GM12878 (cell line): ENCODE measurements around the gene SIM1. TPM values are rescaled to one million over a fixed set of nuclear protein-coding genes. Genes with fewer than 3 reads are reported as not detected.
A peak's percentile ranks its signal among the peaks of the same experiment; 100 is the strongest.

Experiments
- ATF3 ChIP-seq: IDR thresholded peaks from 2 replicates; pipeline ENCODE4 v1.6.1; 2011; ENCODE audit warnings: low read depth, mild to moderate bottlenecking, low read length, moderate library complexity, borderline replicate concordance; ENCODE audit errors: extremely low read depth
- BCL3 ChIP-seq: IDR thresholded peaks from 2 replicates; pipeline ENCODE4 v1.6.1; 2011; ENCODE audit warnings: borderline replicate concordance, low read depth, mild to moderate bottlenecking, moderate library complexity, low read length; ENCODE audit not compliant: insufficient read depth, poor library complexity, severe bottlenecking
- BHLHE40 ChIP-seq, 2 experiments: fragments of 450-650 bp in 1 of 2; IDR thresholded peaks; 2 replicates each; pipeline ENCODE4 v1.6.1; 2011 to 2017; ENCODE audit warnings: low read depth in 2 of 2, borderline replicate concordance in 1 of 2, improper control_type of control experiment in 1 of 2, low read length in 1 of 2, mild to moderate bottlenecking in 1 of 2
- CBX5 ChIP-seq: sonication (generic); IDR thresholded peaks from 2 replicates; pipeline ENCODE4 v1.6.1; 2016; ENCODE audit warnings: low read depth, moderate library complexity, mild to moderate bottlenecking, inconsistent platforms
- ETV6 ChIP-seq, 2 experiments: fragments of 450-650 bp in 1 of 2; IDR thresholded peaks in 1 of 2; conservative IDR thresholded peaks in 1 of 2; 2 replicates each; pipeline ENCODE4 v1.6.1; 2014; ENCODE audit warnings: antibody characterized with exemption in 1 of 2, borderline replicate concordance in 1 of 2, low read depth in 1 of 2, mild to moderate bottlenecking in 1 of 2, moderate library complexity in 1 of 2
- GATAD2B ChIP-seq: fragments of 450-650 bp; conservative IDR thresholded peaks from 2 replicates; pipeline ENCODE4 v1.6.1; 2017; ENCODE audit warnings: low read depth, mild to moderate bottlenecking, moderate library complexity
- HCFC1 ChIP-seq: fragments of 150-350 bp; IDR thresholded peaks from 2 replicates; pipeline ENCODE4 v1.6.1; 2014; ENCODE audit warnings: low read length
- IRF3 ChIP-seq: fragments of 450-650 bp; IDR thresholded peaks from 2 replicates; pipeline ENCODE4 v1.6.1; 2014; ENCODE audit warnings: mild to moderate bottlenecking
- MYC ChIP-seq: IDR thresholded peaks from 2 replicates; pipeline ENCODE4 v1.6.1; 2011; ENCODE audit warnings: mild to moderate bottlenecking, low read length, moderate library complexity, inconsistent platforms; ENCODE audit not compliant: insufficient read depth, insufficient replicate concordance, insufficient read length, severe bottlenecking
- PKNOX1 ChIP-seq: fragments of 450-650 bp; IDR thresholded peaks from 2 replicates; pipeline ENCODE4 v1.6.1; 2016; ENCODE audit warnings: mild to moderate bottlenecking
- PML ChIP-seq: IDR thresholded peaks from 2 replicates; pipeline ENCODE4 v1.6.1; 2012; ENCODE audit warnings: low read length, inconsistent platforms
- RBBP5 ChIP-seq: fragments of 200-600 bp; sonication (generic); conservative IDR thresholded peaks from 2 replicates; pipeline ENCODE4 v1.6.1; 2016
- RELB ChIP-seq: fragments of 450-650 bp; IDR thresholded peaks from 2 replicates; pipeline ENCODE4 v1.6.1; 2017; ENCODE audit warnings: low read depth, mild to moderate bottlenecking, moderate library complexity
- RFX5 ChIP-seq: IDR thresholded peaks from 2 replicates; pipeline ENCODE4 v1.6.1; 2011; ENCODE audit warnings: low read depth, low read length, improper control_type of control experiment
- SREBF2 ChIP-seq: IDR thresholded peaks from 2 replicates; pipeline ENCODE4 v1.6.1; 2012; ENCODE audit warnings: mild to moderate bottlenecking, low read length
- SRF ChIP-seq, 2 experiments: IDR thresholded peaks; 2 replicates each; pipeline ENCODE4 v1.6.1; 2011; ENCODE audit warnings: low read depth in 2 of 2, low read length in 2 of 2, mild to moderate bottlenecking in 1 of 2, moderate library complexity in 1 of 2
- TAF1 ChIP-seq: IDR thresholded peaks from 2 replicates; pipeline ENCODE4 v1.6.1; 2011; ENCODE audit warnings: mild to moderate bottlenecking, low read depth, low read length, borderline replicate concordance
- TBL1XR1 ChIP-seq: IDR thresholded peaks from 2 replicates; pipeline ENCODE4 v1.6.1; 2012; ENCODE audit warnings: low read depth, low read length, improper control_type of control experiment
- TCF12 ChIP-seq: IDR thresholded peaks from 2 replicates; pipeline ENCODE4 v1.6.1; 2011; ENCODE audit warnings: low read depth, mild to moderate bottlenecking, low read length
- TCF7 ChIP-seq: IDR thresholded peaks from 2 replicates; pipeline ENCODE4 v1.6.1; 2014; ENCODE audit warnings: antibody characterized with exemption, borderline replicate concordance
- WRNIP1 ChIP-seq: IDR thresholded peaks from 2 replicates; pipeline ENCODE4 v1.6.1; 2011; ENCODE audit warnings: low read depth, low read length, improper control_type of control experiment, borderline replicate concordance
- polyA plus RNA-seq, 11 experiments: library from polyadenylated mRNA; depleted of rRNA in 4 of 11; unstranded in 6 of 11; stranded (reverse) in 5 of 11; fragments of >200 nt; fragmentation: Nextera tagmentation in 4 of 11; fragmentation: Illumina TruSeq in 1 of 11; extraction: Ambion mirVana in 4 of 11; extraction: Trizol in 1 of 11; gene quantifications; 1 replicate in 1 of 11; 2 replicates in 10 of 11; pipeline versions ENCODE4 v1.2.1 to v1.2.3, GENCODE V29; 2011 to 2016; ENCODE audit warnings: inconsistent platforms in 2 of 11, missing spikeins in 2 of 11, low read depth in 1 of 11
- total RNA-seq, 4 experiments: library from RNA; depleted of rRNA in 3 of 4; stranded (reverse); fragments of >200 nt in 3 of 4; fragmentation: Illumina TruSeq in 1 of 4; extraction: Trizol in 1 of 4; gene quantifications; 2 replicates each; pipeline versions ENCODE4 v1.2.1 to v1.2.3, GENCODE V29; 2013 to 2021
- TF ChIP-seq, protein P1 (sequence below): IDR thresholded peaks from 2 replicates; pipeline ENCODE4 v1.6.1; 2012; ENCODE audit warnings: low read depth, low read length, improper control_type of control experiment

Gene SIM1
- total and polyA plus RNA-seq, 10 of the 15 experiments (the other 5 are each of a cell fraction or from before 2014, with no cell fraction given): not detected

GRCh38 chr6:100475554-100476320, 11.0 kb upstream of the SIM1 start (continued):
- TF ChIP-seq BCL3: no peak
- peak; percentile 27; the same call in 1 of the 2 replicates for TF ChIP-seq RELB
- TF ChIP-seq WRNIP1: no peak
- no peak for TF ChIP-seq SREBF2
- no peak for TF ChIP-seq MYC
- no peak for TF ChIP-seq HCFC1
- TF ChIP-seq SRF (IDR thresholded peaks at IDR 0.05; ENCODE audit: low read depth in 2 of 2, low read length in 2 of 2): 0 out of 4 replicates have a peak, but pooled peaks of 1 of the 2 experiments have one; percentile 11
- 0 out of 2 replicates have a peak, but pooled peaks have one; percentile 69 for TF ChIP-seq CBX5
- no peak for TF ChIP-seq TAF1
- TF ChIP-seq GATAD2B: no peak
- no peak for TF ChIP-seq TCF7
- TF ChIP-seq BHLHE40 (IDR thresholded peaks at IDR 0.05; ENCODE audit: borderline replicate concordance in 1 of 2, low read depth in 2 of 2, low read length in 1 of 2): no peak
- TF ChIP-seq RFX5: no peak
- TF ChIP-seq ETV6 (conservative IDR thresholded peaks at IDR 0.05 in 1 of 2, IDR thresholded peaks at IDR 0.05 in 1 of 2; ENCODE audit: borderline replicate concordance in 1 of 2, low read depth in 1 of 2): 0 out of 4 replicates have a peak, but pooled peaks of 1 of the 2 experiments have one; percentile 22
- TF ChIP-seq PKNOX1: no peak
- no peak for TF ChIP-seq PML
- no peak for TF ChIP-seq IRF3
- TF ChIP-seq, protein P1, sequence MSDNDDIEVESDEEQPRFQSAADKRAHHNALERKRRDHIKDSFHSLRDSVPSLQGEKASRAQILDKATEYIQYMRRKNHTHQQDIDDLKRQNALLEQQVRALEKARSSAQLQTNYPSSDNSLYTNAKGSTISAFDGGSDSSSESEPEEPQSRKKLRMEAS: no peak
- TF ChIP-seq TBL1XR1: no peak
- TF ChIP-seq TCF12: no peak
- no peak for TF ChIP-seq RBBP5
- TF ChIP-seq ATF3: no peak
